ENCODE data around the gene H1-8. TPM values are rescaled to one million over a fixed set of nuclear protein-coding genes. Genes with fewer than 3 reads are reported as not detected.

The H1-8 gene
- total RNA-seq, 4 donors from 2014 or later, result not detected

DNA sequence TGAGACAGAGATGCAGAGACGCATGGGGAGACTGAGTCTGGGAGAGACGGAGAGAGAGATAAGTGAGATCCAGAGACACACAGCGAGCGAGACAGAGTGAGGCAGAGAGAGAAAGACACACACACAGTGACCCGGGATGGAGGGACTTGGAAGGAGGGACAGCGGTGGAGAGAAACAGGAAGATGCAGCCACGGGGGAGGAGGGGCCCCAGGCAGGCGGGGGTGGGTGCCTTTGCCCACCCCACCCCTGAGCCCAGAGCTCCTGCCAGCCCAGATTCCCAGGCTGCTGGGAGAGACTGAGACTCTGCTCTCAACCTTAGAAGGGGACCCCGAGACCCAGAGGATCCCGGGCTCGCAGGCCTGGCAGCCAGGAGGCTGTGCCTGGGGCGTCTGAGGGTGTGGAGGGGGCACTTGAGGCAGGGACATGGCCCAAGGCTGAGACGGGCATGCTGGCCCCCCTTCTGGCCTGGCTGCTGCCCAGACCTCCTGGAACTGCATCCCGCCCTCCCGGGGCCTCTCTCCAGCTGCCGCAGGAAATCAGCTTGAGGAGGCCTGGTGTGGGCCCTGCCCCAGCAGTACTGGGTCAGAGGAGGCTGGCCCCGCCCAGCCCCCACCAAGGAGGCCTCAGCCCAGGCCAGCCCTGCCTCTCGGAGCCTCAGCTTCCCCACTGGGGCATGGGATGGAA, 18.1 kb downstream of the H1-8 start:
- peaks cover 69 to 89% (median 79%) of the 10 kb centered on the region in 4 donors for H3K4me1 ChIP-seq
- DNase-seq (ENCODE audit: extremely low spot score), result no peak
- TF ChIP-seq POLR2AphosphoS5 (IDR thresholded peaks at IDR 0.05) (peak; percentile 53 to 57), EP300 (IDR thresholded peaks at IDR 0.05) (no peak), POLR2A (IDR thresholded peaks at IDR 0.05; ENCODE audit: low read depth) (no peak)
- TF ChIP-seq, protein P1, sequence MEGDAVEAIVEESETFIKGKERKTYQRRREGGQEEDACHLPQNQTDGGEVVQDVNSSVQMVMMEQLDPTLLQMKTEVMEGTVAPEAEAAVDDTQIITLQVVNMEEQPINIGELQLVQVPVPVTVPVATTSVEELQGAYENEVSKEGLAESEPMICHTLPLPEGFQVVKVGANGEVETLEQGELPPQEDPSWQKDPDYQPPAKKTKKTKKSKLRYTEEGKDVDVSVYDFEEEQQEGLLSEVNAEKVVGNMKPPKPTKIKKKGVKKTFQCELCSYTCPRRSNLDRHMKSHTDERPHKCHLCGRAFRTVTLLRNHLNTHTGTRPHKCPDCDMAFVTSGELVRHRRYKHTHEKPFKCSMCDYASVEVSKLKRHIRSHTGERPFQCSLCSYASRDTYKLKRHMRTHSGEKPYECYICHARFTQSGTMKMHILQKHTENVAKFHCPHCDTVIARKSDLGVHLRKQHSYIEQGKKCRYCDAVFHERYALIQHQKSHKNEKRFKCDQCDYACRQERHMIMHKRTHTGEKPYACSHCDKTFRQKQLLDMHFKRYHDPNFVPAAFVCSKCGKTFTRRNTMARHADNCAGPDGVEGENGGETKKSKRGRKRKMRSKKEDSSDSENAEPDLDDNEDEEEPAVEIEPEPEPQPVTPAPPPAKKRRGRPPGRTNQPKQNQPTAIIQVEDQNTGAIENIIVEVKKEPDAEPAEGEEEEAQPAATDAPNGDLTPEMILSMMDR (IDR thresholded peaks at IDR 0.05), result no peak
- no peaks in the 10 kb centered on the region for H3K9me3 ChIP-seq
- H3K4me3 ChIP-seq, result peak overlapping the region; percentile 8 to 31 (median 24)
- 25% methylated on average over 8 of the region's 18 CpGs for WGBS
- peaks cover 5 to 93% (median 78%) of the 10 kb centered on the region in 4 donors for H3K36me3 ChIP-seq
- H3K27ac ChIP-seq (replicated peaks in 1 of 4), result peak overlapping the region; percentile 74 to 86 (median 80)
- H3K27me3 ChIP-seq, result no peaks in the 10 kb centered on the region
- intact Hi-C loops (cut with DNase I), result no loop called here

DNA sequence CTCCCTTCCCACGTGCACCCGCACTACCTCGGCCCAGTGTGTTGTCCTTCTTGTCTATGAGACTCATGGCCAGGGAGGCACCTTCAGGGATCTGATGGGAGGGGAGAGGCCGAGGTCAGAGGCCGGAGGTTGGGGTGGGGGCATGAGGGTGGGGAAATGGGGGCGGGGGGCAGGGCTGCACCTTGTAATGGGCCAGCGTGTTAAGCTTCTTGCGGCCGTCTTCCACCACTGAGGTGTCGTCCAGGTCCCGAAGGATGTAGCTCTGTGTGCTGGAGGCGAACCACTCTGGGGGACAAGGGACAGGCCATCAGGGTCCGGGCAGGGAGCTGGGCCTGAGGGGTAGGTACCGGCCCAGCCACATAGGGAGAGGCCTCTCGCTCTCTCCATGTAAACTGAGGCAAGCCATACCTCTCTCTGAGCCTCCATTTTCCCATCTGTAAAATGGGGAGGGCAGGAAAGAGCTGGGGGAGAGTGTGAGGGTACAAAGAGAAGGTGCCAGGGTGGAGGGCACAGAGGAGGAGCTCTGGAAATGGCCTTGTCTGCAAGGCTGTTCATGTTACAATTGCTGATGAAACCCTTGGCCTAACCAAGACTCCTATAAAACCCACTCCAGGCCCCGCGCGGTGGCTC, 18.8 kb downstream of the H1-8 start:
- peak overlapping the region in 1 of 4 donors; percentile 26 for H3K4me3 ChIP-seq
- peak overlapping the region; percentile 74 to 86 (median 80) for H3K27ac ChIP-seq (replicated peaks in 1 of 4)
- intact Hi-C loops (cut with DNase I), result no loop called here
- H3K36me3 ChIP-seq, result peaks cover 5 to 93% (median 78%) of the 10 kb centered on the region in 4 donors
- H3K9me3 ChIP-seq, result no peaks in the 10 kb centered on the region
- H3K4me1 ChIP-seq, result peaks cover 69 to 91% (median 84%) of the 10 kb centered on the region in 4 donors
- DNase-seq (ENCODE audit: extremely low spot score), result no peak
- no peaks in the 10 kb centered on the region for H3K27me3 ChIP-seq
- WGBS, result 96% methylated on average over 11 of the region's 18 CpGs
- TF ChIP-seq EP300 (IDR thresholded peaks at IDR 0.05) (no peak), POLR2A (IDR thresholded peaks at IDR 0.05; ENCODE audit: low read depth) (no peak), POLR2AphosphoS5 (IDR thresholded peaks at IDR 0.05) (no peak)
- TF ChIP-seq, protein P1 (IDR thresholded peaks at IDR 0.05), result no peak

DNA sequence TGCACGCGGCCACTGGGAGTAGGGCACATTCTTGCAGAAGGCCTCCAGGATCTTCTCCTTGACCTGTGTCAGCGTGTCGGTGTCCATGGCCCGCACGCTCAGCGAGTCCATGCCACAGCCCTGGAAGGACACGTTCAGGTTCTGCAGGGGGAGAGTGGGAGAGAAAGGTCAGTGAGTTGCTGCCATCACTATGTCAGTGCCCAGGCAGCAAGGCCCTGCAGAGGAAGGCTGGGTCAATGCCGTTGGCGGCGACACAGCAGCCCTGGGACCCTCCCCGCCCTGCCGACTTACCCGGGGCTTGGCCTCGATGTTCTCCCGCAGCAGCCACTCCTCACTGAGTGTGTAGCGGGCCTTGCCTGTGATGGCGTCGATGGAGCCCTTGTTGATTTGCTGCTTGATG, 19.8 kb downstream of the H1-8 start:
- no peak overlapping the region for H3K4me3 ChIP-seq
- no peak for TF ChIP-seq POLR2A (IDR thresholded peaks at IDR 0.05; ENCODE audit: low read depth)
- intact Hi-C loops (cut with DNase I), result no loop called here
- no peaks in the 10 kb centered on the region for H3K27me3 ChIP-seq
- no peak overlapping the region for H3K27ac ChIP-seq (replicated peaks in 1 of 4)
- WGBS, result 94% methylated on average over 11 of the region's 19 CpGs
- DNase-seq (ENCODE audit: extremely low spot score), result no peak
- H3K4me1 ChIP-seq, result peaks cover 66 to 91% (median 81%) of the 10 kb centered on the region in 4 donors
- H3K36me3 ChIP-seq, result peaks cover 5 to 92% (median 76%) of the 10 kb centered on the region in 4 donors
- no peaks in the 10 kb centered on the region for H3K9me3 ChIP-seq

- H3K4me1 ChIP-seq, result peaks cover 61 to 86% (median 77%) of the 10 kb centered on the region in 4 donors
- H3K27ac ChIP-seq (replicated peaks in 1 of 4), result peak overlapping the region in 1 of 4 donors; percentile 62
- 98% methylated on average over 8 of the region's 12 CpGs for WGBS
- H3K9me3 ChIP-seq, result no peaks in the 10 kb centered on the region
- H3K4me3 ChIP-seq, result no peak overlapping the region
- DNase-seq (ENCODE audit: extremely low spot score), result no peak
- intact Hi-C loops (cut with DNase I), result no loop called here
- TF ChIP-seq POLR2A (IDR thresholded peaks at IDR 0.05; ENCODE audit: low read depth) (no peak), POLR2AphosphoS5 (IDR thresholded peaks at IDR 0.05) (no peak), EP300 (IDR thresholded peaks at IDR 0.05) (no peak)
- TF ChIP-seq, protein P1 (IDR thresholded peaks at IDR 0.05), result no peak
- no peaks in the 10 kb centered on the region for H3K27me3 ChIP-seq
- peaks cover 5 to 92% (median 72%) of the 10 kb centered on the region in 4 donors for H3K36me3 ChIP-seq
Observed at GRCh38 chr3:129563332-129563731, 20.4 kb downstream of the H1-8 start.

GRCh38 chr3:129563850-129564535, 21.0 kb downstream of the H1-8 start:
- TF ChIP-seq, protein P1 (IDR thresholded peaks at IDR 0.05), result no peak
- no peak for TF ChIP-seq POLR2A (IDR thresholded peaks at IDR 0.05; ENCODE audit: low read depth)
- TF ChIP-seq POLR2AphosphoS5 (IDR thresholded peaks at IDR 0.05), result no peak
- no peak for TF ChIP-seq EP300 (IDR thresholded peaks at IDR 0.05)
- DNase-seq (ENCODE audit: extremely low spot score), result no peak
- H3K4me1 ChIP-seq, result peaks cover 55 to 79% (median 71%) of the 10 kb centered on the region in 4 donors
- no peak overlapping the region for H3K4me3 ChIP-seq
- 77% methylated on average over 5 of the region's 8 CpGs for WGBS
- H3K27ac ChIP-seq (replicated peaks in 1 of 4), result peak overlapping the region; percentile 19 to 62 (median 41)
- H3K36me3 ChIP-seq, result peaks cover 5 to 91% (median 67%) of the 10 kb centered on the region in 4 donors
- intact Hi-C loops (cut with DNase I), result no loop called here
- no peaks in the 10 kb centered on the region for H3K27me3 ChIP-seq
- no peaks in the 10 kb centered on the region for H3K9me3 ChIP-seq
